Spleen (tissue), 7 donors: ENCODE measurements around the gene FAM168B.
"Not testable (repeated sequence)": the region's sequence is repeated elsewhere in the genome, so short reads cannot be mapped to it uniquely, and the experiment has no call there.

ENCODE experiments used
- CTCF ChIP-seq, 11 experiments: fragments of 200-600 bp in 7 of 11; fragments of 450-650 bp in 4 of 11; sonication (generic) in 4 of 11; IDR thresholded peaks in 8 of 11; conservative IDR thresholded peaks in 3 of 11; 1 replicate in 7 of 11; 2 replicates in 4 of 11; pipeline versions ENCODE4 v1.4.0 to v1.8.0; 2016 to 2021; ENCODE audit warnings: antibody characterized with exemption in 11 of 11, inconsistent platforms in 4 of 11, mild to moderate bottlenecking in 1 of 11
- POLR2A ChIP-seq, 3 donors: fragments of 450-650 bp; IDR thresholded peaks; one replicate each; pipeline ENCODE4 v1.5.1; 2017; ENCODE audit warnings: antibody characterized with exemption in 3 of 3, mild to moderate bottlenecking in 1 of 3
- donor health status: DM: no; HTN: no; CAD: no; lungs with moderate emphysema.
- donor health status: DM: no; HTN: no; CAD: no.
- donor health status: DM: no; HTN: no; CAD: no.

GRCh38 chr2:131079931-131080330 lies 13.3 kb downstream of the FAM168B start:
- TF ChIP-seq POLR2A (IDR thresholded peaks at IDR 0.05); CTCF (IDR thresholded peaks at IDR 0.05 in 8 of 11, conservative IDR thresholded peaks at IDR 0.05 in 3 of 11): not testable (repeated sequence)
